ENCODE results near the gene TNP2.

Gene TNP2

GRCh38 chr16:11258553-11259492, 10.3 kb downstream of the TNP2 start:
- DNase-seq (peak; percentile 33), ATAC-seq (replicated peaks) (peak in 1 of 2 donors; percentile 10)
- Mint-ChIP-seq H3K9me3 (no peaks in the 10 kb centered on the region), H3K36me3 (peaks cover 19 to 26% of the 10 kb centered on the region in 2 donors), H3K4me1 (peaks cover 38 to 51% of the 10 kb centered on the region in 2 donors), H3K4me3 (peak overlapping the region; percentile 44 to 46), H3K27me3 (no peaks in the 10 kb centered on the region), H3K27ac (peak overlapping the region; percentile 92)

GRCh38 chr16:11257131-11257938, 11.8 kb downstream of the TNP2 start:
- peak; percentile 69 for DNase-seq
- no peaks in the 10 kb centered on the region for H3K9me3 Mint-ChIP-seq
- peak overlapping the region; percentile 100 for H3K27ac Mint-ChIP-seq
- no peaks in the 10 kb centered on the region for H3K27me3 Mint-ChIP-seq
- ATAC-seq (replicated peaks): peak; percentile 22 to 33
- H3K36me3 Mint-ChIP-seq: peaks cover 31 to 40% of the 10 kb centered on the region in 2 donors
- H3K4me1 Mint-ChIP-seq: peaks cover 38 to 55% of the 10 kb centered on the region in 2 donors
- H3K4me3 Mint-ChIP-seq: peak overlapping the region; percentile 96 to 100

GRCh38 chr16:11256661-11257130, 12.4 kb downstream of the TNP2 start:
- peak overlapping the region; percentile 96 to 100 for H3K4me3 Mint-ChIP-seq
- no peaks in the 10 kb centered on the region for H3K9me3 Mint-ChIP-seq
- peak overlapping the region; percentile 100 for H3K27ac Mint-ChIP-seq
- peaks cover 44 to 61% of the 10 kb centered on the region in 2 donors for H3K4me1 Mint-ChIP-seq
- ATAC-seq (replicated peaks) (peak; percentile 28 to 38), DNase-seq (peak; percentile 87)
- H3K36me3 Mint-ChIP-seq: peaks cover 35 to 46% of the 10 kb centered on the region in 2 donors
- H3K27me3 Mint-ChIP-seq: no peaks in the 10 kb centered on the region

- peak within 1 kb of the TSS; percentile 100 for H3K27ac Mint-ChIP-seq
- ATAC-seq (replicated peaks) (peak; percentile 55 to 56), DNase-seq (peak; percentile 88)
- H3K4me1 Mint-ChIP-seq: peaks cover 47 to 67% of the 10 kb centered on the region in 2 donors
- no peaks in the 10 kb centered on the region for H3K27me3 Mint-ChIP-seq
- H3K9me3 Mint-ChIP-seq: no peaks in the 10 kb centered on the region
- H3K36me3 Mint-ChIP-seq: peaks cover 35 to 47% of the 10 kb centered on the region in 2 donors
- peak within 1 kb of the TSS; percentile 96 to 100 for H3K4me3 Mint-ChIP-seq
Observed at GRCh38 chr16:11255737-11256660, 13.1 kb downstream of the TNP2 start, which contains the start of gene SOCS1. Gene SOCS1, minus strand, starts transcription at chr16:11256204. Its CDS starts 726 bp downstream, at chr16:11255478.

- Mint-ChIP-seq H3K27me3 (no peaks in the 10 kb centered on the region), H3K4me3 (peak overlapping the region; percentile 95 to 96), H3K27ac (peak overlapping the region; percentile 96), H3K9me3 (peaks cover 0 to 4% of the 10 kb centered on the region in 2 donors), H3K36me3 (peaks cover 41 to 56% of the 10 kb centered on the region in 2 donors), H3K4me1 (peaks cover 52 to 76% of the 10 kb centered on the region in 2 donors)
- peak; percentile 44 for DNase-seq
- no peak for ATAC-seq (replicated peaks)
Observed at GRCh38 chr16:11254913-11255736, 14.0 kb downstream of the TNP2 start.

- peak overlapping the region; percentile 98 for H3K27ac Mint-ChIP-seq
- peaks cover 0 to 4% of the 10 kb centered on the region in 2 donors for H3K9me3 Mint-ChIP-seq
- no peak for DNase-seq
- H3K4me1 Mint-ChIP-seq: peaks cover 56 to 82% of the 10 kb centered on the region in 2 donors
- H3K27me3 Mint-ChIP-seq: no peaks in the 10 kb centered on the region
- H3K4me3 Mint-ChIP-seq: peak overlapping the region; percentile 95 to 96
- no peak for ATAC-seq (replicated peaks)
- peaks cover 49 to 61% of the 10 kb centered on the region in 2 donors for H3K36me3 Mint-ChIP-seq
Observed at GRCh38 chr16:11253995-11254912, 14.9 kb downstream of the TNP2 start.

- Mint-ChIP-seq H3K27ac (peak overlapping the region; percentile 98), H3K4me3 (peak overlapping the region; percentile 95 to 96), H3K4me1 (peaks cover 55 to 82% of the 10 kb centered on the region in 2 donors), H3K27me3 (no peaks in the 10 kb centered on the region), H3K36me3 (peaks cover 51 to 67% of the 10 kb centered on the region in 2 donors), H3K9me3 (peaks cover 0 to 4% of the 10 kb centered on the region in 2 donors)
- no peak for DNase-seq
- ATAC-seq (replicated peaks): no peak
Observed at GRCh38 chr16:11253009-11253994, 15.8 kb downstream of the TNP2 start.

GRCh38 chr16:11252482-11252931, 16.6 kb downstream of the TNP2 start:
- Mint-ChIP-seq H3K27me3 (no peaks in the 10 kb centered on the region), H3K4me3 (peak overlapping the region; percentile 95 to 96), H3K36me3 (peaks cover 51 to 73% of the 10 kb centered on the region in 2 donors), H3K27ac (peak overlapping the region; percentile 98), H3K9me3 (peaks cover 0 to 4% of the 10 kb centered on the region in 2 donors), H3K4me1 (peaks cover 51 to 75% of the 10 kb centered on the region in 2 donors)
- DNase-seq (peak; percentile 35), ATAC-seq (replicated peaks) (no peak)

- ATAC-seq (replicated peaks) (peak; percentile 12 to 14), DNase-seq (peak; percentile 78)
- Mint-ChIP-seq H3K27ac (peak overlapping the region; percentile 98), H3K4me3 (peak overlapping the region; percentile 95 to 96), H3K9me3 (peaks cover 0 to 4% of the 10 kb centered on the region in 2 donors), H3K27me3 (no peaks in the 10 kb centered on the region), H3K4me1 (peaks cover 44 to 72% of the 10 kb centered on the region in 2 donors), H3K36me3 (peaks cover 51 to 74% of the 10 kb centered on the region in 2 donors)
Observed at GRCh38 chr16:11251525-11252481, 17.3 kb downstream of the TNP2 start.

All from stimulated activated naive B cell treated with anti-CD40 and anti-IgM and Interleukin-4, amounts not matched to agents 10 μg/mL and 1 μg/mL and 100 μg/mL, for 72 hours (primary cell).